Sigmoid colon (tissue), 7 donors: ENCODE results near the gene FGF14. TPM values are rescaled to one million over a fixed set of nuclear protein-coding genes. Genes with fewer than 3 reads are reported as not detected.

Experiments used
- DNase-seq: peaks from one replicate; pipeline ENCODE4 v3.0.0-alpha.2; 2019
- H3K27ac ChIP-seq, 4 donors: fragments of 200-600 bp; sonication (generic); one replicate each; pipeline ENCODE4 v1.5.1; 2016 to 2019; ENCODE audit warnings: mild to moderate bottlenecking in 1 of 4
- H3K27me3 ChIP-seq, 3 donors: fragments of 200-600 bp; sonication (generic); one replicate each; pipeline ENCODE4 v1.5.1; 2019; ENCODE audit warnings: mild to moderate bottlenecking in 1 of 3
- H3K36me3 ChIP-seq, 4 donors: fragments of 200-600 bp; sonication (generic); one replicate each; pipeline ENCODE4 v1.5.1; 2016 to 2019
- H3K4me1 ChIP-seq, 4 donors: fragments of 200-600 bp; sonication (generic); one replicate each; pipeline ENCODE4 v1.5.1; 2017 to 2019
- H3K4me3 ChIP-seq, 4 donors: fragments of 200-600 bp; sonication (generic); one replicate each; pipeline ENCODE4 v1.5.1; 2017 to 2019; ENCODE audit warnings: mild to moderate bottlenecking in 2 of 4, moderate library complexity in 1 of 4
- H3K9me3 ChIP-seq, 4 donors: fragments of 200-600 bp in 3 of 4; sonication (generic) in 3 of 4; one replicate each; pipeline versions ENCODE4 v1.5.1 to v1.6.1; 2013 to 2019
- EP300 ChIP-seq, 4 donors: sonication (generic); formaldehyde crosslinking; IDR thresholded peaks; one replicate each; pipeline ENCODE4 v1.6.1; 2017; ENCODE audit warnings: antibody characterized with exemption in 4 of 4
- POLR2A ChIP-seq, 2 donors: fragments of 450-650 bp; IDR thresholded peaks; one replicate each; pipeline ENCODE4 v1.6.1; 2016; ENCODE audit warnings: antibody characterized with exemption in 2 of 2, mild to moderate bottlenecking in 2 of 2, moderate library complexity in 2 of 2
- POLR2AphosphoS5 ChIP-seq, 4 donors: sonication (generic); formaldehyde crosslinking; IDR thresholded peaks; one replicate each; pipeline ENCODE4 v1.6.1; 2017; ENCODE audit warnings: antibody characterized with exemption in 4 of 4
- WGBS, 2 donors: extraction: QIAGEN DNeasy Blood & Tissue Kit; methylation state at CpG; one replicate each; pipeline ENCODE4 v1.1.7; 2013; 5-methylcytosine and 5-hydroxymethylcytosine counted together
- intact Hi-C: fragments of 100-400 bp; cut with DNase I; formaldehyde crosslinking; loops from one replicate; pipeline ENCODE4 v1.15.1; 2023
- polyA plus RNA-seq, 3 donors: library from polyadenylated mRNA; stranded (reverse); fragments of 200-250 nt; gene quantifications; one replicate each; pipeline ENCODE4 v1.2.3, GENCODE V29; 2013
- total RNA-seq, 4 donors: library from RNA; depleted of rRNA; stranded (reverse); fragments of >200 nt; gene quantifications; one replicate each; pipeline ENCODE4 v1.1.0, GENCODE V29; 2016
- TF ChIP-seq, protein P1 (sequence below), 4 experiments: fragments of 450-650 bp in 3 of 4; fragments of 200-600 bp in 1 of 4; IDR thresholded peaks; one replicate each; pipeline ENCODE4 v1.5.1; 2016 to 2019; ENCODE audit warnings: antibody characterized with exemption in 4 of 4, mild to moderate bottlenecking in 3 of 4, moderate library complexity in 2 of 4
- donor health status: healthy with polysubstance abuse.
- donor health status: Bipolar disorder and iron deficiency.
- donor health status: healthy.

The FGF14 gene
- total and polyA plus RNA-seq, 7 donors: under 0.01 to 1.6 (median 1.1) TPM

DNA sequence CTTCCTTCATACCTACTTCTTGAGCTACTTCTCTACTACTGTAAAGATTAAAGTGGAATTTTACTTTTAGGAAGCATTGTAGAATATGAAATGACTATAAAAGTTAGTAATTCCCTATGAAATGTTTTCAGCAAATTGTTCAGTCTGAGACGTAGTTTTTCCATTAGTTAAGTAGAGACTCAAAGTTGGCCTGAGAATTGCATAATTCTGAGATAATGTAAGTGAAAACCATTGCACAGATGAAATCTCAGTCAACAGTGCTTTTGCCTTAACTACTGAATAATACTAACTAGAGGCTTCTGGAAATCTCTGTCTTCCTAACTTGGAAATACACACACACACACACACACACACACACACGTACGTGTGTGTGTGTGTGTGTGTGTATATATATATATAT is 125.9 kb downstream of the FGF14 start:
- TF ChIP-seq, protein P1, sequence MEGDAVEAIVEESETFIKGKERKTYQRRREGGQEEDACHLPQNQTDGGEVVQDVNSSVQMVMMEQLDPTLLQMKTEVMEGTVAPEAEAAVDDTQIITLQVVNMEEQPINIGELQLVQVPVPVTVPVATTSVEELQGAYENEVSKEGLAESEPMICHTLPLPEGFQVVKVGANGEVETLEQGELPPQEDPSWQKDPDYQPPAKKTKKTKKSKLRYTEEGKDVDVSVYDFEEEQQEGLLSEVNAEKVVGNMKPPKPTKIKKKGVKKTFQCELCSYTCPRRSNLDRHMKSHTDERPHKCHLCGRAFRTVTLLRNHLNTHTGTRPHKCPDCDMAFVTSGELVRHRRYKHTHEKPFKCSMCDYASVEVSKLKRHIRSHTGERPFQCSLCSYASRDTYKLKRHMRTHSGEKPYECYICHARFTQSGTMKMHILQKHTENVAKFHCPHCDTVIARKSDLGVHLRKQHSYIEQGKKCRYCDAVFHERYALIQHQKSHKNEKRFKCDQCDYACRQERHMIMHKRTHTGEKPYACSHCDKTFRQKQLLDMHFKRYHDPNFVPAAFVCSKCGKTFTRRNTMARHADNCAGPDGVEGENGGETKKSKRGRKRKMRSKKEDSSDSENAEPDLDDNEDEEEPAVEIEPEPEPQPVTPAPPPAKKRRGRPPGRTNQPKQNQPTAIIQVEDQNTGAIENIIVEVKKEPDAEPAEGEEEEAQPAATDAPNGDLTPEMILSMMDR (IDR thresholded peaks at IDR 0.05): no peak
- TF ChIP-seq POLR2AphosphoS5 (IDR thresholded peaks at IDR 0.05) (no peak), EP300 (IDR thresholded peaks at IDR 0.05) (no peak), POLR2A (IDR thresholded peaks at IDR 0.05) (no peak)
- Histone ChIP-seq H3K36me3 (no peaks in the 10 kb centered on the region), H3K9me3 (no peaks in the 10 kb centered on the region), H3K27ac (peak overlapping the region in 2 of 4 donors; percentile 14 to 48), H3K4me1 (peaks cover 0 to 8% (median 0%) of the 10 kb centered on the region in 4 donors), H3K27me3 (no peaks in the 10 kb centered on the region), H3K4me3 (no peak overlapping the region)
- DNase-seq: no peak
- 49 to 50% methylated on average over 3 of the region's 3 CpGs for WGBS, 2 donors
- intact Hi-C loops: no loop called here

DNA sequence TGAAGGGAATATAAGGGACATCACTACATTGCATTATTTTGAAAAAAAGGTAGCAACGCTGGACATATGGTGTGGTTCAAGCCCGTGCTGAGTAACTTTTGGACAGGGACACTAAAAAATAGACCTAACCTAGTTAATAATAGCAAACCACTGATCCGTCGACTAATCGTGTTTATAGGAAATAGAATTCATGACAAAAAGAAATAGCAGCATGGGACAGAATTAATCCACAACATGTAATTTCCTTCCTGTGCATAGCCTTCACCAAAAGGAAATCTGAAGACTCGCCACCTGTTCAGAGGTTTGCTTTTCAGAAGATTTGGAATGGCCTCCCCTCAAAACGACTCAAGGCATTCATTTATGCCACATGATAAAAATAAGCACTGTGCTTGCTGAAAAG is 128.7 kb downstream of the FGF14 start:
- peak overlapping the region in 1 of 4 donors; percentile 47 for H3K27ac ChIP-seq
- H3K4me3 ChIP-seq: no peak overlapping the region
- H3K36me3 ChIP-seq: no peaks in the 10 kb centered on the region
- peaks cover 0 to 8% (median 0%) of the 10 kb centered on the region in 4 donors for H3K4me1 ChIP-seq
- WGBS, 2 donors: 71 to 77% methylated on average over 7 of the region's 7 CpGs
- H3K27me3 ChIP-seq: no peaks in the 10 kb centered on the region
- DNase-seq: no peak
- no peaks in the 10 kb centered on the region for H3K9me3 ChIP-seq
- TF ChIP-seq POLR2AphosphoS5 (IDR thresholded peaks at IDR 0.05) (no peak), EP300 (IDR thresholded peaks at IDR 0.05) (no peak), POLR2A (IDR thresholded peaks at IDR 0.05) (no peak)
- TF ChIP-seq, protein P1 (IDR thresholded peaks at IDR 0.05): no peak
- intact Hi-C loops: no loop called here

DNA sequence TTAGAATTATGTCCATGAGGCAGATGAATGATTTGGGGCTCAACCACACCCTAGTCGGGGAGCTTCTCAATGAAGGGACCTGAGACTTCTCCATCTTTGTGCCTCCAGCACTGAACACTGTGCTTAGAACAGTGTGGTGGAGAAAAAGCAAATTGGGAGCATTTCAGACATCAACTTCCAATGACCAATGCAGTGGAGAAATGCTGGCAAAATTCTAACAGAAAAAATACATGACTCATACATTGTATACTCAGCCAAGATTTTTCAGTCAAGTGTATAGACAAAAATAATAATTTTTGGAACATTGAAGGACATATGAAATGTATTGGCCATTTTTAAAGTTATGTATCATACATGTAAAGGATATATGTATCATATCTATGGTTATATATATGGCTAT is 134.7 kb downstream of the FGF14 start:
- Histone ChIP-seq H3K27me3 (no peaks in the 10 kb centered on the region), H3K27ac (no peak overlapping the region), H3K4me1 (no peaks in the 10 kb centered on the region), H3K4me3 (no peak overlapping the region), H3K36me3 (no peaks in the 10 kb centered on the region), H3K9me3 (no peaks in the 10 kb centered on the region)
- intact Hi-C loops: no loop called here
- TF ChIP-seq EP300 (IDR thresholded peaks at IDR 0.05) (no peak), POLR2AphosphoS5 (IDR thresholded peaks at IDR 0.05) (no peak), POLR2A (IDR thresholded peaks at IDR 0.05) (no peak)
- DNase-seq: no peak
- 68 to 77% methylated on average over 1 of the region's 1 CpG for WGBS, 2 donors

DNA sequence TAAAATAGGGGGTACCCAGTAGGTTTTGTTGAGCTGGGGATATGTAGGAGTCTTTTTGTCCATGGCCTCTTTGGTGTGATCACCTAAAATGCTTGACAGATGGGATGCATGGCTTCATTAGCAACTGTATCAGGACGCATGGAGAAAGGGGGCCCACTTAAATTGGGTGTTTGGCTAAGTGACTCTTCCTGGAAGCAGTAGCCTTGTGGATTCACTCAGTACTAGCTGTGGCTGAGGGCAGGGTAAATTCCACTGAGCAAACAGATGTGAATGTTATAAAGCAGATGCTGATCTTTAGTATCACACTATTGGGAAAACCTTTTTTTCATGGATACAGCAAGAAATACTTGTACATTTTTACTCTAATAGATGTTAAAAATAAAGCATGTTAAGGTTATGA is 140.0 kb downstream of the FGF14 start:
- 51 to 66% methylated on average over 1 of the region's 1 CpG for whole genome bisulfite sequencing, 2 donors

DNA sequence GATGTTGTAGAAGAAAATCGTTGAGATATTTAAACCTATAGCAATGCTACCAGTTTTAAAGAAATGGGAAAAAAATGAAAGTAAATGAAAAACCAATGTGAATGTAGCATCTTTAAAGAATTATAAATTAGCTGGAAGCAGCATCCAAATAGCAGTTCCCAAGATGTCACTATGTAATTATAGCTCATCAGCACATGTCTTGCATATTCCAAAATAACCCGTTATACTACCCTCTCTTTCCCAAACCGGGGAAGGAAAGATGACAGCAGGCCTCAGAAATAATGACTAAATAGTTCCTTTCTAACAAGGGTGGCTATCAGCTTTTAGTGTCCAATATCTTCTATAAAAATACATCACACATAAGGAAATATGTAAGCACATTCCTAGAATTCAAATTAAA is 140.5 kb downstream of the FGF14 start:
- Histone ChIP-seq H3K4me3 (no peak overlapping the region), H3K27ac (no peak overlapping the region), H3K4me1 (no peaks in the 10 kb centered on the region), H3K27me3 (no peaks in the 10 kb centered on the region), H3K36me3 (no peaks in the 10 kb centered on the region), H3K9me3 (no peaks in the 10 kb centered on the region)
- no peak for TF ChIP-seq POLR2AphosphoS5 (IDR thresholded peaks at IDR 0.05)
- TF ChIP-seq, protein P1 (IDR thresholded peaks at IDR 0.05): no peak
- no peak for TF ChIP-seq EP300 (IDR thresholded peaks at IDR 0.05)
- TF ChIP-seq POLR2A (IDR thresholded peaks at IDR 0.05): no peak
- intact Hi-C loops: no loop called here
- WGBS, 2 donors: 81 to 86% methylated on average over 3 of the region's 3 CpGs
- DNase-seq: no peak

More for the DNA sequence above, 140.0 kb downstream of the FGF14 start:
- Histone ChIP-seq H3K36me3 (no peaks in the 10 kb centered on the region), H3K9me3 (no peaks in the 10 kb centered on the region), H3K27ac (no peak overlapping the region), H3K4me3 (no peak overlapping the region), H3K4me1 (no peaks in the 10 kb centered on the region), H3K27me3 (no peaks in the 10 kb centered on the region)
- no peak for DNase-seq
- no peak for TF ChIP-seq POLR2A (IDR thresholded peaks at IDR 0.05)
- no peak for TF ChIP-seq EP300 (IDR thresholded peaks at IDR 0.05)
- TF ChIP-seq POLR2AphosphoS5 (IDR thresholded peaks at IDR 0.05): no peak
- TF ChIP-seq, protein P1 (IDR thresholded peaks at IDR 0.05): no peak
- intact Hi-C loops: no loop called here
